C4-2B (cell line): ENCODE data around the gene ADAMTS10.

ENCODE experiments used
- CTCF ChIP-seq: fragments of 450-650 bp; conservative IDR thresholded peaks from 2 replicates; pipeline ENCODE4 v1.5.1; 2017; ENCODE audit warnings: mild to moderate bottlenecking
- ZFX ChIP-seq: fragments of 450-650 bp; IDR thresholded peaks from 2 replicates; pipeline ENCODE4 v1.6.1; 2017

GRCh38 chr19:8600064-8600463, 10.5 kb downstream of the ADAMTS10 start:
- TF ChIP-seq CTCF (no peak), ZFX (no peak)
